EH (cell line): ENCODE measurements around the gene SLC36A2.
"Not testable (repeated sequence)": the region's sequence is repeated elsewhere in the genome, so short reads cannot be mapped to it uniquely, and the experiment has no call there.

Experiments
- DNase-seq: peaks from one replicate; pipeline ENCODE4 v3.0.0-alpha.2; 2015; ENCODE audit warnings: low read depth

The SLC36A2 gene

DNA sequence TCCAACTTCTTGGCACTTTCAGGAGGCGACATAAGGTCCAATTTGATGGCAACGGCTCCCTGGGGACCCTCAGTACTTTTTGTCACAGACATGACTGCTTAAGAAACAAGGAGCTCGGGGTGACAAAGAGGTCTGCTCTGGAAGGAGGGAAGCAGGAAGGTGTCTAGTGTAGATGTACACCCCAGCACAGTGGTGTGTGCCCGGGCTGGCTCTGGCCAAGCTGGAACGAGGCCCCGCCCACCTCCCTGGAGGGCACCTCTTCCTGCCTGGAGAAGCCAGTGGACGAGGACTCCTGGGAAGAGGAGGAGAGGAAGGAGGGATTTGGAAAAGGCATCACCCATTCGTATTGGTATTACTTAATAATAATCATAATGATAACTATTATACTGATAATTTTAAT, at the start of gene SLC36A2:
TSS of gene SLC36A2 (minus strand) at position 191 of the 400 bp plus-strand sequence. CDS start at position 92, 99 bp downstream.
- DNase-seq: no peak

DNA sequence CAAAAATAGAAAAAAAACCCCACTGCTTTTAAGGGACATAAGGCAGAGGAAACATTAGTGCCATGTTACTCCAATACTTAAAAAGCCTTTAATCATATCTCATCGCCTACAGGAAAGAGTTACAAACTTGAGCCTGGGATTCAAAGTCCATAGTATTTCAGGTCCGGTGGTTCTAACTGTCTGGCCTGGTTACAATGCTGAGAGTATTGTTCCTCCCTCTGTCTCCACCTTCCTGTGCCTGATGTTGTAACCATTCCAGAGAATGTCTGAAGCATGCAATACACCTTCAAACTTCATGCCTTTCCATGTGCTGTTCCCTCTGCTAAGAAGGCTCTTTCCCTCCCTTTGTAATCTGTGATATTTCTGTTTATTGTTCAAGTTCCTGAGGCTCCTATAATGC, 41.6 kb upstream of the SLC36A2 start:
- no peak for DNase-seq

DNA sequence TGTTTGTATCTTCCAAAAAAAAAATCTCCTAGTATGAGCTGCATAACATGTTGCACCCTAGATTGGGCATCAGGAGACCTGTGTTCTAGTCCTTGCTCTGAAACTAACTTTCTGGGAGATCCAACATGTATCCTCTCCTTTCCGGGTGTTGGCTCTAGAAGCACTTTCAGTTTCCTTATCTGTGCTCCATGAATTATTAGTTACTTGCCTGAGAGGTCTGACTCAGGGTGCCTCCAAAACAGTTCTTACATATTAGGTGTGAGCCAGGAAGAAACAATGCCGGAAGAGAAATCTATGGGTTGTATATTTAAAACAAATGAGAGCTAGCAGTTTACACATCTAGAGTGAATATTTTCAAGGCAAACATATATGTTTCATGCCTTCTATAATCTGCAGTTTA, 36.7 kb upstream of the SLC36A2 start:
- DNase-seq: peak; percentile 2

DNA sequence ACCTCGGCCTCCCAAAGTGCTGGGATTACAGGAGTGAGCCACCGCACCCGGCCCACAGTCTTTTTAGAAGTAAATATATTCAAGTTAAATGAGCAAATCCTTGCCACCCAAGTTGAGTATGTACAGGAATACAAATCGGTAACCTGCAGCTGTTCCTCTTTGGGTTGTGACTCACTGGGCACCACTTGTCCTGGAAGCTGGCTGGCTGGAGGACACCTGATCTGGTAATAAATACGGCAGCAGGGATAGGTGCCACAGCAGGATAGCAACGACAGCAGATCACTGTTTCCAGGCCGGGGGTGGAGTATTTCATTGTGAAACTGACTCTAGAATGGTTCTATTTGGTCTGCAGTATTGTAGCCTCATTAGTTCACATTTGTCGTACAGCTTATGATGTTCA, 35.7 kb upstream of the SLC36A2 start:
- DNase-seq: no peak

DNA sequence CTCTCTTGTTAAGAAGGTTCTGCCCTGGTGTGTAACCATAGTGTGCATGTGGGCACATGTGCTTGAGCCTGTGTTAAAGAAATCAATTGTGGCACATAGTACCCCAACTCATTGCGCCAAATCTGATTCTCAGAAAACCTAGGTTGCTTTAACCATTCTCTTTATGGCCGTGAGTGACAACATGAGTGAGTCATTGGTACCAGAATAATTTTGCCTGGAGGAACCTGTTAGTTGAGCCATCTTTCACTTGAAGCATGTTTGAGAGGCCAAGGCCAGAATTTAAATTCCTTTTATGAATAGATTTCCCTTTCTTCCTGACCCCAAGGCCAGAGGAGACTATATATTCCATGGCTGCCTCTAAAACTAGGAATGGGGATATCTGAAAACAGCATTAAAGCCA, 35.2 kb upstream of the SLC36A2 start:
- no peak for DNase-seq

DNA sequence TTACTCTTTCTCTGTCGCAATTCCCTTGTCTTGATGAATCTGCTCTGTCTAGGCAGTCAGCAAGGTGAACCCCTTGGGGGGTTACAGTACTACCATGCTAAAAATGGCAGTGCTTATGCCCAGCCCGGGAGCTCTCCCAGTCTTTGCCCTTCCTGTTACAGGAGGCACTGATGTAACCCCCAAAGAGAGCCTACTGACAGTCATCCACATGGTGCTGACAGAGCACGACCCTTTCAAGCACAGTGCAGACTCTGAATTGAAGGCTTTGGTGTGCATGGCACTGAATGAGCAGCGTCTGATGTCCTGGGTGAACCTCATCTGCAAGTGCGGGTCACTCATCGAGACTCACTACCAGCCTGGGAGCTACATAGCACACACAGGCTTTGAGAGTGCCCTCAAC, 34.5 kb upstream of the SLC36A2 start:
- no peak for DNase-seq

DNA sequence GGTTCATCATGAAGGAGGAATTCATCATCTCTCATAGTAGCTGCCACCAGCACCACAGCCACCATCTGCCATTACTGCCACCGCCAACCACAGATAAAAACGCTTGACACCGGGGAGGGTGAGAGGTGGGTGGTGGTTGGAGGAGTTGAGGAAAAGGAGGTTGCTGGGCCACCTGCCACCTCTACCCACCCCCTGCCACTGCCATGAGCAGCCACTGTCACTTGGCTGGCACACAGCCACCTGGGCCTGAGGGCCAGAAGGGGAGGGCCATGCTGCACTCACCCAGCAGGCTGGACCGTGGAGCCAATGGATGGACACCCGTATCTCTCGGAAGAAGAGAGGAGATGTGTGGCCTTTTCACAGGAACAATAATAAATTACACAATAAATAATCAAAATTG, 31.3 kb upstream of the SLC36A2 start:
- DNase-seq: no peak

DNA sequence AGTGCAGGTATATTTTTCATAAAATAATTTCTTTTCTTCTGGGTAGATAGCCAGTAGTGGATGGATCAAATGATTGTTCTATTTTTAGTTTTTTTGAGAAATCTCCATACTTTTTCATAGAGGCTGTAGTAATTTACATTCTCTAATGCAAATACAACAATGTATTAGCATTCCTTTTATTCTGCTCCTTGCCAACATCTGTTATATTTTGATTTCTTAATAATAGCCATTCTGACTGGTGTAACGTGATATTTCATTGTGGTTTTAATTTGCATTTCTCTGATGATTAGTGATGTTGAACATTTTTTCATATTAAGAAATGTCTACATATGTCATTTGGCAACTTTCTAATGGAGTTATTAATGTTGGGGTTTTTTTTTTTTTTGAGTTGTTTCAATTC, 27.2 kb upstream of the SLC36A2 start:
- no peak for DNase-seq

DNA sequence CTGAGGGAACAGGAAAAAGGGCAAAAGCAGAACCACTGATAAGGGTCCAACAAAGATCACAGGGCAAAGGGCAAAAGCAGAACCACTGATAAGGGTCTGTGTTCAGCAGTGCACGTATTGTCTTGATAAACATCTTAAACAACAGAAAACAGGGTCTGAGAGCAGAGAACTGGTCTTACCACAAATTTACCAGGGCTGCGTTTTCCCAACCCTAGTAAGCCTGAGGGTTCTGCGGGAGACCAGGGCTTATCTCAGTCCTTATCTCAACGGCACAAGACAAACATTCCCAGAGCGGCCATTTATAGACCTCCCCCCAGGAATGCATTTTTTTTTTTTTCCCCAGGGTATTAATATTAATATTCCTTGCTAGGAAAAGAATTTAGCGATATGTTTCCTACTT, 19.7 kb upstream of the SLC36A2 start:
- DNase-seq: not testable (repeated sequence)

DNA sequence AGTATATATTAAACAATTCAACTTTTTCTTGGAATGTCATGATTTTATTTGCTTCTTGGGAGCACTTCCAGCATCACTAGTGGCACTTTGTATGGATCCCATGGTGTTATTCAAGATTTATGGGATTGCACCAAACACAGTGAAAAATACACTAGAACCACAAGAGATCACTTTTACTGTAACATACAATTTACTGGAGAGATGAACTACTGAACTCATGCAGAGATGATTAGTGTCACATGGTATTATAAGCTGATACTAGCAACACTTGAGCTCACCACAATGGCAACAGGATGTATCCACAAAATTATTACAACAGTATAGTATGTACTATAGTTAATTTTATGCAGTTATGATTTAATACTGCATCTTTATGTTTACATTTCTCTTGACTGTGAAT, 16.3 kb upstream of the SLC36A2 start:
- no peak for DNase-seq

DNA sequence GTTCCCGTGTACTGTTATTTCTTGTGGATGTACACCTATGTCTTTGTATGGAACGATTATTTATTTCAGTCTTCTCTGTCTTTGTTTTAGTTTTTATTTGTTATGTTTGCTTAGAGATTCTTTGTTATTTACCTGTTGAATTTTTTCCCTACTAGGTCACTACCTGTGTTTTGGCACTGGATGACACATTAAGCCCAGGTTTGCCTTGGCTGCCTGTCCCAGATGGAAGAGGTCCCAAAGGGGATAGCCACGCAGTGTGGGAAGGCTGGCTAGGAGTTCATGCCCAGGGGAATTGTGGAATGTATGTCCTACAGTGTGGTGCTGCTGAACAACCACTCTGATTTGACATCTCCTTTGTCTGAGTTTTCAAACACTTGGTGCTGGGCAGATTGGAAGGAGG, 15.6 kb upstream of the SLC36A2 start:
- DNase-seq: no peak

DNA sequence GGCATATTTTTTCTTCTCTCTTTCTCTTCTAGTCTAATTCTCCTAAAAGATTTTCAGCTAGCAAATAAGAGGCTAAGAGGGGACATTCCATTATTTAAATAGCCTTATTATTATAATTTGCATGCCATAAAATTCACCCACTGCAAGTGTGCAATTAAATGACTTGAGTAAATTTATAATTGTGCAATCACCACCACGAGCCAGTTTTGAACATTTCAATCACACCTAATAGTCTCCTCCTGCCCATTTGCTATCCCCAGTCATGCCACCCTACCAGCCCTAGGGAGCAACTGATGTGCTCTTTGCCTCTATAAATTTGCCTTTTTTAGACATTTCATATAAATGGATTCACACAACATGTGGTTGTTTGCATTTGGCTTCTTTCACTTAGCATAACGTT, 12.0 kb upstream of the SLC36A2 start:
- no peak for DNase-seq

DNA sequence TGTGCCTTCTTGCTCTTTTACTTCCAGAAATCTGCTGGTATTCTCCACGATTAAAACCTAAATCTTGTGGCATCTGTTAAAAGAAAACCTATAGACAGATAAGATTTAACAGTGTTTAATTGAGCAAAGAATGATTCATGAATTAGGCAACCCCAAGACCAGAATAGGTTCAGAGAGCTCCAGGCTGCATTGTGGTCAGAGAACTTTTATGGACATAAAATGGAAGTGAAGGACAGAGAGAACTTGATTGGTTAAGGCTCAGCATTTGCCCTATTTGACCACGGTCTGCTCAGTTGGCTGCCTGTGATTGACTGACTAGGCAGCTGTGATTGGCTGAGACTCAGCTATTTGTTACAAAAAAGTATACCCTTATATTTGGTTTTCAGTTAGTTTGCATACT, 10.4 kb upstream of the SLC36A2 start:
- peak; percentile 31 for DNase-seq

DNA sequence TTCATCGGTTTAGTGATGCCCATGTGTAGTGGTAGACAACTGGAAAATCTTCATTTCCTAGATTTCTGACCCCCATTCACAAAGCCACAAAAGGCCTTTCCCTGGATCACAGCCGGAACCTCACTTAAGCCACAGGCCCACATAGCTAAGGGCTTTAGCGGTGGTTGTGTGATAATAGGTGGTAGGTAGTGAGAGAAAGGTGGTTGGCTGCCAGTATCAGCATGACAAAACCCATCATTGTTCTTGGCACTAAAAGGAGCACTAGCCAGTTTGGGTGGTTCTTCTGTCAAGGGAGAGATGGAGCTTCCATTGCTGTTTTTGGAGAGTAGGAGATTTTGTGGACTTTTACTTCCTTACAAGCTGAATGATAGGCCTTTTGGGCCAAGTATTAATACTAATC, 9.7 kb upstream of the SLC36A2 start:
- DNase-seq: no peak

DNA sequence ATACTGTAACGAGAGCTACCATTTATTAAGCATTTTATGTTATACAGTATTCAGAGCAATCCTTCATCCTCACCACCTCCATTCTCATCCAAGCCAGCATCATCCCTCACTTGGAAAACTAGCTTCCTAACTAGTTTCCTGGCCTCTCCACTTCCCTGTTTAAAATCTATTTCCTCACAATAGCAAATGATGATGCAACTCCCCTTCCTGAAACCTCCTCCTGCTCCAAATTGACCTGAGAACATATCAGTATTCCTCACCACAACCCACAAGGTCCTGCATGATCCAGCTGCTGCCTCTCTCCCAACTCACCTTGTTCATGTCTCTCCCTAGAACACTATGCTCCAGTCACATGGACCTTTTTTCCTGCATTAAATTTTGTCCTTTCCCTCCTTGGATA, 4.3 kb upstream of the SLC36A2 start:
- DNase-seq: no peak

DNA sequence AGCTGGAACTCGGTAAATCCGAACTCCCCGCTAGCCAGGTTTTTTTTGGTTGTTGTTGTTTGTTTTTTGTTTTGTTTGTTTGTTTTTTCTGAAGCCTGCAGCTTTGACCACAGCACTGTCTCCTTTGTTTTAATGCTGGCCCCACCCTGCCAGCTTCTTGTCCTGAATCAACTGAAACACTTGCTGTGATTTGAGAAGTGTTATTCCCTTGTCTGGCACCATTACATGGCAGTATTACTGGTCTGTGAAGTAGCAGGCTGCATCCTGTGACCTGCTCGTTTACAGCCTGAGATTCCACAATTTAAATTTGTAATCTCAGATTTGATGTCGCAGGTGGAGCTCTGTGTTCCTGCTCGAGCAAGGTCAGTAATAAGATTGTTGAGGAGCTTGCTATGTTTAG, 1.4 kb upstream of the SLC36A2 start:
- DNase-seq: no peak

DNA sequence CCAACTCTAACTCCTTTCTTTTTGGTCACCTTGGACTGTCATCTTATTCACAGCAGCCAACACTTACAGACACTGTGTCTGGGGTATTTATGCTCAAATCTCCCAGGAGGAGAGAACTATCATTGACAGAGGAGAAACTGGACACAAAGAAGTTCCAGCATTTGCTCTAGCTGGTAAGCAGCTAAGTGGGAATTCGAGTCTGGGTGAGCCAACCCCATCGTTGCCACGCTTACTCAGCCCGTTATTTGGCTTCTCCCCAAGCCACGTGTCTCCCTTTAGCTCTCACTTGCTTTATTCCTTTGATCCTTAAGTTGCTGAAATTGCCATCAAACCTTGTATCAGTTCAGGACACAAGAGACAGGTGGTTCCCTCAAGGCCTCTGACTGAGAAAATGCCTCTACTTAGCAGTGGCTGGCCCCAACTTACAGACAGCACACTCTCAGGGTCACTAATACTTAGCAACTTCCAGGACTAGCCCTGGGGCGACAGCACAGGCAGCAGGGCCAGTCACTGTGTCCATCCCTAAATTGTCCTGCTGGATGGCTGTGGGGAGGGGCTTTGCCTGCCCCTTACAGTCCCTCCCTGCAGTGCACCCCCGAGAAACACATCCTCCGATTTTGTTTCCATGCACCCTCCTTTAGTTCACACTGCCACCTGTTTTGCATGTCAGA, 1.4 kb downstream of the SLC36A2 start:
- peak; percentile 33 for DNase-seq

DNA sequence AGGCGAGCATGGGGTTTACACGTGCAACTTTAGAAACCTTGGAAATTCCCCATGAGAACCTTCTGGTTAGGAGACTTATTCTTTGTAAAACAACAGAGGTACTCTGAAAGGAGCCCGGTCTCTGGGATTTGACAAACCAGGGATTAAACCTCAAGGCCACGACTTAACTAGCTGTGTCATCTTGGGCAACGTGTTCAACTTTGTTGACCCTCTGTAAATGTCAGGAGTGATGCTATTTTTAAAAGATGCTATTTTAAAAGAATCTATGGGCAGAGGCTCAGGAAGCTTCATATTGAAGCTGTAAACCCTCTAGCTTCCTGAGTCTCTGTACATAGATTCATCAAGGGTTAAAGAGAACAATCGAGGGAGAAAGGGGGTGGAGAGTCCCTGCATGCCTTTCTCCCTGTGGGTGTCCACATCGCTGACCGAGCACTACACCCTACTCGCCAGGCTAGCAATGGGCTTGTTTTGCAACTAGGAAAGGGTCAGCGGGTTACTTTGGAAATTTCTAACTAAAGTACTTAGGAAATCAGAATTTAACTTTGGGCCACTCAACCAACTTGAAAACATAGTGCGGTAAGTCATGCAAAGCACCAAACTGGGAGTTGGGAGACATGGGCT, 2.1 kb downstream of the SLC36A2 start:
- no peak for DNase-seq

DNA sequence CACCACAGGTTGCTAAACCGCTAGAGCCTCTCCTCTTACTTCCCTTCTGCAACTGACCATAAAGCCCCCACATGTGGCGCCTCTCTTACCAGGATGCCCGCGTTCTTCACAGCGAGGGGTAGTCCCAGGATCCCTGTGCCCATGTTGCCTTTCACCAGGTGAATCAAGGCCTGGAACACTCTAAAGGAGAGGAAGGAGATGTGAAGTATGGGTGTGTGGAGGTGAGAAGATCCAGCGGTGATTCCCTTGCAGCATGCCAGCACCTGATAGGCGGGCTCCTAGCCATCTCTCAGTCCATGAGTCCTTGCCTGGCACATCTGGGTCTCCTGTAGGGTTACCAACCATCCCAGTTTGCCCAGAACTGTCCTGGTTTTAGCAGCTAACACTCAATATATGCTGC, 3.3 kb downstream of the SLC36A2 start:
- DNase-seq: no peak

DNA sequence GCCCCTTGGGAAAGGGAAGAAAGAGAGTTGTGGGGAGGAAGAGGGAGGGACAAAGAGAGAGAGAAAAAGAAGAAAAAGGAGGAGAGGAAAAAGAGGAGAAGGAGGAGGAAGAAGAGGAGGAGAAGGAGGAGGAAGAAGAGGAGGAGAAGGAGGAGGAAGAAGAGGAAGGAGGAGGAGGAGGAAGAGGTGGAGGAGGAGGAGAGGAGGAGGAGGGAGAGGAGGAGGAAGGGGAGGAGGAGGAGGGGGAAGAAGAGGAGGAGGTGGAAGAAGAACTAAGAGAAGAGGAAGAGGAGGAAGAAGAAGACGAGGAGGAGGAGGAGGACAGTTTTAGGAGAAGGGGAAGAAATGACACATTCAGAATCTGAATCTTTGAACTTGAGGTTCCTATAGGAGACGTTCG, 7.4 kb downstream of the SLC36A2 start:
- no peak for DNase-seq

DNA sequence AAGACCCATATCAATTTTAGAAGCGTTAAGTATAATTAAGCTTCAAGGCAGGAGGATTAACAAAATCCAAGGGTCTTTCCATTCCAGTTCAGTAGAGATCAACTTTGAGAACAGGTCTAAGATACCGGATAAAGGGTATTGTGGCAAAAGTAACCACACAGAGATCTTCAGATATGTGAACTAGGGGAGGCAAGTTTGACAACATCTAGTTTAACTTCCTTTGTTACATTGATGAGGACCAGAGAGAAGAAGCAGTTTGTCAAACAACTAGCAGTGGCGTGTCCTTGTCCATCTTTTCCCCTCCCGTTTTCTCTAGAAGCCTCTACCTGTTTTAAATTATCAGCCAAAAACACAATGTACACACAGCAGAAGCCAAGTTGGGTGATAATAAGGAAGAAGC, 8.6 kb downstream of the SLC36A2 start:
- no peak for DNase-seq

DNA sequence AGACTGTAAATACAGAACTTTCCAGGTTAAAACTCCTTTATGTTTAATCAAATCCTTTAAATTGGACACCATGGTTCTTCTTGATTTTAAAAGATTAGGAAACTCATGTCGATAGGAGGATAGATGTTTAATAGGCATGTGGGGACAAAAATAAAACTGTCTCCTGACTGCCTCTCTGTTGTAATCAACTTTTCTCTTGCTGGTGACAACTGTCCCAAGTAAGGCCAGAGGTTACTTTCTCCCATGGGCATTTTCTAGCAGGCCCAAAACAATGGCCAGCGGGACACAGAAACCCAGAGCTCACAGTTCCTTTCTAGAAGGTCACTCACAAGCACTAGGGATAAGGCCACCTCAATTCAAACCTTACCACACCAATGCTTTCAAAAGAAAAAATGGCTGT, 14.5 kb downstream of the SLC36A2 start:
- no peak for DNase-seq

DNA sequence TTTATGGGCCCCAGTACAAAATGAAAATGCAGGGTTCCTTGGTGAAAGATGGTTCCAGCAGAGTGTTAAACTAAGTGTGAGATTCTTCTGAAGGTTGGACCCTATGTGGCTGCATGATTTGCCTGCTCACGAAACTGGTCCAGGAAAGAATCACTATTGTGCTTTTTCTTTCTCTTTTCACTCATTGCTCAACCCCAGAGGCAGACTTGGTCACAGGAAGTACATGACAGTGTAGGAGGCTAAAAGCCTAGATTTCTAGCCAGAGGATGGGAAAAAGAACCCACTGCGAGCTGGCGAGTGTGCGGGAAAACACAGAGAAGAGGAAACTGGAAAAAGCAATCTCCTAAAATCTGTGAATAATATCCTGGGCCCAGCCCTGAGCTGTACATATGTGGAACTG, 18.6 kb downstream of the SLC36A2 start:
- no peak for DNase-seq

DNA sequence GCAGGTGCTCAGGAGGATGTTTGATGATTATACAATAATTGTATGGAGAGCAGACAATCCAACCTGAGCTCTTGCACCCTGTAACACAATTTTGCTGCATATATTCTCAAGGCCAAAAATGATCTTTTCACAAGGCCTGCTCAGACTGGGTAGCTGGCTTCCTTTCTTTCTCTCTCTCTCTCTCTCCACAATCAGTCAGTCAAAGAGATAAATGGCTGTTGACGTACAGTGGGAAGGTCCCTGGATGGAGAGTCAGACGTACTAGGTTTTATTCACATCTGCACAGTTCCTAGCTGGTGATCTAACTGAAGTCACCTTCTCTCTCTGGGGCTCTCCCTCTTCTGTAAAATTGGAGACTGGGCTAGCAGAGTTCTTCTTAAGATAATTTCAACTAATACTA, 19.8 kb downstream of the SLC36A2 start:
- DNase-seq: no peak
